Stimulated activated naive CD8-positive, alpha-beta T cell treated with anti-CD3 and anti-CD28 coated beads, Interleukin-15, Interleukin-2, amounts not matched to agents 100 ng/mL and 50 ng/mL, for 24 hours (primary cell): ENCODE measurements around the gene SMARCA2.

Experiments used
- H3K27ac Mint-ChIP-seq: one replicate; pipeline ENCODE4 v1.8.0; 2021; ENCODE audit warnings: mild to moderate bottlenecking, mixed read lengths
- H3K27me3 Mint-ChIP-seq: one replicate; pipeline ENCODE4 v1.8.0; 2021; ENCODE audit warnings: mixed read lengths
- H3K36me3 Mint-ChIP-seq: one replicate; pipeline ENCODE4 v1.8.0; 2021; ENCODE audit warnings: low read depth, mixed read lengths
- H3K4me1 Mint-ChIP-seq: one replicate; pipeline ENCODE4 v1.8.0; 2021; ENCODE audit warnings: low read depth, mixed read lengths
- H3K4me3 Mint-ChIP-seq: one replicate; pipeline ENCODE4 v1.8.0; 2021; ENCODE audit warnings: mild to moderate bottlenecking, mixed read lengths
- H3K9me3 Mint-ChIP-seq: one replicate; pipeline ENCODE4 v1.8.0; 2021; ENCODE audit warnings: mixed read lengths

The SMARCA2 gene

DNA sequence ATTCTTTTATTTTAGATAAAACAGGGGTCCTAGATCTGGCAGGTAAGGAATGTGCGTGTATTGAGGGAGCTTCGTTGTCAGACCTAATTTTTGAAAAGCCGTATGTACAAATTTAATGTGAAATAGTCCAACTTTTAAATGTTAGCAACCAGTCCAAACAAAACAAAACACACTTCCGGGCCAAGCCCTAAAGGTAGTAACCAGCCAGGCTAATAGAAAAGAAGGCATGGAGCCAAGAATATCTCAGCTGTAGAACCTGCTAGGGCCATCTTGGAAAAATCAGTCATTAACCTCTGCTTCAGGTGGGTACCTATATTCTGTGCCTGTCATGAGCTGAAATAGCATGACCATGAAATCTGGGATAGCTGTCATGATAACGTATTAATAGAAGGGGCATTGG, 71.0 kb downstream of the SMARCA2 start:
- Mint-ChIP-seq H3K4me1 (peaks cover 21% of the 10 kb centered on the region), H3K9me3 (no peaks in the 10 kb centered on the region), H3K27ac (no peak overlapping the region), H3K27me3 (no peaks in the 10 kb centered on the region), H3K4me3 (no peak overlapping the region), H3K36me3 (peaks cover 91% of the 10 kb centered on the region)

DNA sequence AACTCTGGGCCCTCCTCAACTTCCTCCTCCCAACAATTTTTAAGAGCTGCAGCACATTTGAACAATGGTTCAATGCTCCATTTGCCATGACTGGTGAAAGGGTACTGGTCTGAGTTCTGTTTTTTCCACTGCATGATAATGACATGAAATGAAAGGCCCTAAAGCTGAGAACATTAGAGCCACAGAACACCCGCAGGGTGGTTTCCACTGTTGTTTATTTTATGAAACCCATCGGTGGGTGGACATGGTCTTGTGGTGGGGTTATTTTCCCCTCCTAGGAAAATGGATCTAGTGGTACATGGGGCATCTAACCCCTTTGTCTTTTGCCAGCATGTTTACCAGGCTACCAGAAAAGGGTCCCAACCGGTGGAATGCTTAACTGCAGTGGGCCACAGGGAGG, 71.8 kb downstream of the SMARCA2 start:
- Mint-ChIP-seq H3K27ac (peak overlapping the region; percentile 79), H3K4me3 (no peak overlapping the region), H3K27me3 (no peaks in the 10 kb centered on the region), H3K9me3 (no peaks in the 10 kb centered on the region), H3K4me1 (peaks cover 14% of the 10 kb centered on the region), H3K36me3 (peaks cover 90% of the 10 kb centered on the region)

DNA sequence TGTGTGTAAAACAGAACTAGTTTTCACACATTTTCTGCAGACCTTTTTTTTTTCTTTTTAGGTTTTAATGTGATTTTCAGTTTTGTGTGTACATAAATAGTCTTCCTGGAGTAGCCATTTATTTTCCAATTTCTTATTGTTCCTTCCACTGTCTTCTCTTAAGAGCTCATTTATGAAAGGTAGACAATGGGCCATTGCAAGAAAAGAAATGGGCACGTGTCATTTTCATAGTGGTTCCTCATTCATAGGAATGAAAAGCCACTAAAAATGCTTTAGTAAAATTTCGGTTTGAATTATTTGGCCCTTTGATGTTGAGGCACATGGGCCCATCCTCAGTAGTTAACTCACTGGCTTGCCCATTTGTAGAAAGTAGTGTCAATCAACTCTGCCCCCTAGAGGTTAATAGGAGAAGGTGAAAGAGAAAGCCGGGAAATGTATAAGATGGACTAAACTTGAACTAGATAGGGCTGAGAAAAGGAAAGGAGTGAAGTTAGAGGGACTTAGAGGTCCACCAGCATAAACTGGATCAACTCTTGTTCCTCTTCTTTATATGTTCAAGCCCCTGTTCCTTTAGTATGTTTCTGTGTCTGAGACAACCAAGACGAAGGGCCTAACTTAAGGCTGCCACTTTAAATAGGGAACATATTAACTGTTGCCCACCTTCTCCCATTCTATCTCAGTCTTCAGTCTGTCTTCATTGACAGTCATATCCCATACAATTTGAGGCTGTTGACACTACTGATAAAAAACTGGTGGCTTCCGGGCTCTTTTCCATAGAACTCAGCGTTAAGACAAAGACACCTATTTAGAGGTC, 72.6 kb downstream of the SMARCA2 start:
- Mint-ChIP-seq H3K9me3 (no peaks in the 10 kb centered on the region), H3K36me3 (peaks cover 92% of the 10 kb centered on the region), H3K27ac (peak overlapping the region; percentile 79), H3K4me1 (peaks cover 14% of the 10 kb centered on the region), H3K27me3 (no peaks in the 10 kb centered on the region), H3K4me3 (no peak overlapping the region)

DNA sequence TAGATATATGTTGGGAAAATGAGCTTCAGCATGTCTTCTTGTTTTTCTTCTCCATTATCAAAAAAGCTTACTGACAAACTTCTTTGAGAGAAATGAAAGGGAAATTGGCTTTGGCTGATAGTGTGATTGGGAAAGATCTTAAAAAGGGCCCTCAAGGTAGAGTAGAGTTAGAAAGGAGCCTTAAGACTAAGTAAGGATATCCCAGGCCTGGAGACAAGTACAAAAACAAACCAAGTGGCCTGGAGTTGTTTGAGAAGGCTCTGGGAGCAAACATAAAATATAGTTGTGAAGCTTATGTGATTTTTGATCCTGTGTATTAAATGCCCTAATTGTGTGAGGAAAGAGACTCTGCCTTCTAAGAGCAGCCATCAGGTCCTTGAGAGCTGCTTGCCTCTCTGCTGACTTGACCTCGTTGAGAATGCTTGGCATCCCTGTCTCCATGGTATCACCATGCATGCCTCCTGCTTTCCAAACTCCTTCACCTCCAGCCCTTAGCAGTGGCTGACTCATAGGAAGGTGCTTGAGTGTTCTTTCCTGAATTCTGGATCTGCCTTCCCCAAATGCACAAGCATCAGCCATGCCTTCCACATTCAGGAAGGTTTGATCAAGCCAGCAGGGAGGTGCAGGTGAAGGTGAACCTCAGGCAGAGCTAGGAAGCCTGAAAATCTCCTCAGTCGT, 78.9 kb downstream of the SMARCA2 start:
- no peaks in the 10 kb centered on the region for H3K4me1 Mint-ChIP-seq
- H3K36me3 Mint-ChIP-seq = peaks cover 71% of the 10 kb centered on the region
- no peak overlapping the region for H3K27ac Mint-ChIP-seq
- H3K9me3 Mint-ChIP-seq = no peaks in the 10 kb centered on the region
- H3K27me3 Mint-ChIP-seq = no peaks in the 10 kb centered on the region
- no peak overlapping the region for H3K4me3 Mint-ChIP-seq

DNA sequence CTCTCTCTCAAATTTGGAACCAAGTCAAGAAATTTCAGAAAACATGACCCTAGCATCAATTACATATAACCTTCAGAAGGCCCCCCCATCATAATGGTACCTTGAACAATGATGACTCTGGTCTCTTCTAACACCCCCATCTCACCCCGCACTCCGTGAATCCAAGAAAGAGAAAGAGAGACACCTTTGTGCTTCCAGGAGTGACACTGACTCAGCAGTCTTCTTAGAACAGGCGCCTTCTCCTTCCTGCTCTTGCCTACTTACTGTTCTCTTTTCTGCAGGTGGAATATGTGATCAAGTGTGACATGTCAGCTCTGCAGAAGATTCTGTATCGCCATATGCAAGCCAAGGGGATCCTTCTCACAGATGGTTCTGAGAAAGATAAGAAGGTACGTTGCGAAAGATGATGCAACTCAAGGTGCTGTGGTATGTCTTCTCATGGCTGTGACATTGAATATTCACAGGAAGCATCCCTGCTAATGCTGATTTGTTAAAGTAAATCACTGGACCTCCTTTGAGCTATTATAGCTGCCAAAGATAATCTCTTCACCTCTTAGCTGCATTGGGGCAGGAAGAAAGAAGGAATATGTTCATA, 81.3 kb downstream of the SMARCA2 start:
- no peaks in the 10 kb centered on the region for H3K4me1 Mint-ChIP-seq
- H3K36me3 Mint-ChIP-seq = peaks cover 71% of the 10 kb centered on the region
- H3K4me3 Mint-ChIP-seq = no peak overlapping the region
- no peak overlapping the region for H3K27ac Mint-ChIP-seq
- H3K27me3 Mint-ChIP-seq = no peaks in the 10 kb centered on the region
- H3K9me3 Mint-ChIP-seq = no peaks in the 10 kb centered on the region

DNA sequence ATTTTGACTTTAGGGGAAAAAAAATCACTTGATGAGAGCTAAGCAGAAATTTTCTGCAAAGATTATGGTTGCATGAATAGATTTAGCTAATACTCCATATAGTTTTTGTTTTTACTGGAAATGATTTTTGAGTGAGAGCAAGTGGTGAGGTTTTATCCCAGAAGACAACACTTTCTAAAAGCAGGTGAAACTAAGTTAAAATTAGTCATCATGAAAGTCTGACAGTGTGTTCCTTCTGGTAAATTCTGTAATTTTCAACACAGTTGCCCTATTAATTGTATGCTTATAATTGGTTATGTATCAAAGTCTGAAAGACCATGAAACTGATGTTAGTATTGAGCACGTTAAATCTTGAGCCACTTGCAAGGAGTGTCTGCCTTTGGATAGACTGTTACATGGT, 91.5 kb downstream of the SMARCA2 start:
- Mint-ChIP-seq H3K36me3 (peaks cover 60% of the 10 kb centered on the region), H3K27me3 (no peaks in the 10 kb centered on the region), H3K9me3 (no peaks in the 10 kb centered on the region), H3K4me1 (peaks cover 4% of the 10 kb centered on the region), H3K4me3 (no peak overlapping the region), H3K27ac (no peak overlapping the region)

DNA sequence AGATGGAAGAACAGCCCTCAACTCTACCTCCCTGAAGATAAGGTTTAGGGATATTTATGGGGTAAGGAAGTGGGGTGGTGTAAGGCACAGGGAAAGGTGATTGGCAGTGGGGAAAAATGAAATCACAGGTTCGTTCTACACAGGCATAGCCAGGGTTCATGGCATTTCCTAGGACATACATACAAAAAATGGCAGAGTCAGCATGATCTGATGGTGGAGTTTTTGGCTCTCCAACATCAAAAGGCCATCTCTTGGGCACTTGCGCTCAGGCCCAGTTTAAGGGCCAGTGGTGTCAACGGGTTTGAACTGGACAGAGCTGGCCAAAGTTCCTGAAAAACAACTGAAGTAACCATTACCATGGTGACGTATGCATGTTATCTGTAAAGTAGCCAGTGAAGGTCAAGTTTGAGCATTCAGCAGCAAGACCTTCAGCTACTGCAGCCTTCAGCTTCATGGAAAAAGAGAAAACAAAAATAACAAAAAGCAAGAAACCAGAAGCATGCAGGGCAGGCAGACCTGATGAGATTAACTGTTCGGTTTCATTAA, 92.8 kb downstream of the SMARCA2 start:
- Mint-ChIP-seq H3K9me3 (no peaks in the 10 kb centered on the region), H3K36me3 (peaks cover 64% of the 10 kb centered on the region), H3K4me3 (no peak overlapping the region), H3K27me3 (no peaks in the 10 kb centered on the region), H3K4me1 (peaks cover 4% of the 10 kb centered on the region), H3K27ac (no peak overlapping the region)

DNA sequence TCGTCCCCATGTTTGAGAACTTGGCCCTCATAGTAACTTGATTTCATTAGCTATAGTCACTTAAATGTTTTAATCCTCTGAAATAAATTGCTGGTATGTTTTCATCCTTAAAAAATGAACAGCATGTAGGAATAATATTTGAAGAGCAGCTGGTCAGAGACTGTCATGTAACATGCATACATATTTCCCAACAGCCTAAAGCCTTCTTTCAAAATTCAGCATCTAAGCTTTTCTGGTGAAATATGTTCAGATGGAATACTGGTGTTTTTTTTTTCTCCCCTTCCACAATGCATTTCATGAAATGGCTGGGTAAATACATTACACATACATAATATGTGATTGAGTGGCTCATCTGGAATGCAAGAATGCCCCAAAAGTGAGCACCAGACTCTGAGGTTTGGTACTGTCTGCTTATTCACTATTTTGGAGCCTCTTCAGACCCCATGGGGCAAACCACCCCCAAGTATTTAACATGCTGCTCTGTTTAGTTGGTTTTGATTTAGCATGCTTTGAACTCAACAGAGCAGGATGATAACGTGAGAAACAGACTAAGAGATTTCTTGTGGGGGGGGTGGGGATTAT, 94.0 kb downstream of the SMARCA2 start:
- Mint-ChIP-seq H3K36me3 (peaks cover 66% of the 10 kb centered on the region), H3K27ac (no peak overlapping the region), H3K9me3 (no peaks in the 10 kb centered on the region), H3K4me1 (peaks cover 4% of the 10 kb centered on the region), H3K27me3 (no peaks in the 10 kb centered on the region), H3K4me3 (no peak overlapping the region)

DNA sequence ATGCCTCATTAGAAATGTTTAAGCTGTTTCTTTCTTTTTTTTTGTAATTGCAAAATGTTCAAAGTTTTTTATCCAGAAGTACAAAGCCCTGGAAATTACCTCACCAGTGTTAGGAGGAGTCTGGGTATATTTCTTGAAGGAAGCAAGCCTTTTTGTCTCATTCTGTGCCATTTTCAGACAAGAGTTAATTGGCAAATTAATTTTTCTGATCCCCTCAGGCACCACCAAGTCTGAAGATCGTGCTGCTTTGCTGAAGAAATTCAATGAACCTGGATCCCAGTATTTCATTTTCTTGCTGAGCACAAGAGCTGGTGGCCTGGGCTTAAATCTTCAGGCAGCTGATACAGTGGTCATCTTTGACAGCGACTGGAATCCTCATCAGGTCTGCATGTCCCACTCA, 94.9 kb downstream of the SMARCA2 start:
- Mint-ChIP-seq H3K27ac (no peak overlapping the region), H3K27me3 (no peaks in the 10 kb centered on the region), H3K36me3 (peaks cover 68% of the 10 kb centered on the region)

DNA sequence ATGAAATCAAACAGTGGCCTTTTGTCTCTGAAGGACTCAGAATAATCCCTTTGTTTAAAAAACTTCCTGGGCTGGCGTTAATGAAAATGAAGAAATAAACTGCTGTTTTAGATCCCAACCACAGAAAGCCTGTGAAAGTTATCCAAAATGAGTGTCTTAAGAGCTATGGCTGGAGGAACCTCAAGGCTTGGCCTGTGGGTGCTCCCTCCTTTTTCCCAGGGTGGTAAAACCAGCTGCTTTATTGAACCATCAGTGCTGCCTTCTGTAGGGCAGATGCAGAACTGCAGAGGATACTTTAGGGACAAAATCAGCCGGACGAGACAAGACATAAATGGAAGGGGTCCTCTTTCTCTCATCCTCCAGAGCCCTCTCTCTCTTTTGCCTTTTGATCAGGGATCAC, 100.9 kb downstream of the SMARCA2 start:
- H3K4me3 Mint-ChIP-seq = no peak overlapping the region
- peaks cover 72% of the 10 kb centered on the region for H3K36me3 Mint-ChIP-seq
- H3K27ac Mint-ChIP-seq = peak overlapping the region; percentile 31
- H3K9me3 Mint-ChIP-seq = no peaks in the 10 kb centered on the region
- no peaks in the 10 kb centered on the region for H3K4me1 Mint-ChIP-seq
- no peaks in the 10 kb centered on the region for H3K27me3 Mint-ChIP-seq

More for the DNA sequence above, 94.9 kb downstream of the SMARCA2 start:
- Mint-ChIP-seq H3K4me1 (peaks cover 4% of the 10 kb centered on the region), H3K4me3 (no peak overlapping the region), H3K9me3 (no peaks in the 10 kb centered on the region)

DNA sequence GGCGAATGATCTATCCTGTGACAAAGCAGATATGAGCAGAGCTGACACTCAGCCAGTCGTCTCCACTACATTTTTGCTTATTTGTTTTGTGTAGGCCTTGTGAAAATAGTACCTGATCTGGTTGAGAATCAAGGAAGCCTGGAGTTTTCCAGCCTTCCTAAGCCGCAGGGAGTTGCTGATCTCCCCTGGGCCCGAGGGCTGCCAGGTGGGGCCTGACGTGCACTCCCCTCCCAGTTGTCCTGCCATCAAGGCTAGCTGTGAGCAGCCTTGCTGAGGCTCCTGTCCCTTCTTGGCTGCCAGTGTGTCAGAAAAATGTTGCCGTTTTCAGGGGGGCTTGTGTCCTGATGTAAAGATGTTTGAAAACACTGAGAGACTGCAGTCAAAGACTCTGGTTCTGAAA, 102.4 kb downstream of the SMARCA2 start:
- H3K27me3 Mint-ChIP-seq = no peaks in the 10 kb centered on the region
- H3K4me1 Mint-ChIP-seq = no peaks in the 10 kb centered on the region
- no peaks in the 10 kb centered on the region for H3K9me3 Mint-ChIP-seq
- H3K4me3 Mint-ChIP-seq = no peak overlapping the region
- H3K27ac Mint-ChIP-seq = no peak overlapping the region
- peaks cover 63% of the 10 kb centered on the region for H3K36me3 Mint-ChIP-seq

DNA sequence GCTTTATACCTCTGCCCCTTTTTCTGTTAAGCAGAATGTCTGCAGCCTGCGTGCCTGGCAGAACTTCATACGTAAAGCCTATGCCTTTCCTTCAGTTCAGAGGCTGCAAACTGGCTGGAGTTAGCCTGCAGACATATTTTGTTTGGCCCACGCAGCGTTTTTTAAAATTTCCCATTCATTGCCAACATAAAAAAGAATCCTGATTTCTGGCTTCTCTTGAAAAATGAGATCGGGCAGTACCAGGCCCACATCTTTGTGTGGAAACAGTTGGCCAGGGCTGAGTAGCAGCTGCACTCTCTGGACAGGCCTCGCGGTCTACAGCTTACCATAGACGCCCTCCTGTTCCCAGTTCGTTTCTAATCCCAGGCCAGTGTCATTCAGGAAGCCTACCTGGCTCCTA, 104.4 kb downstream of the SMARCA2 start:
- H3K27ac Mint-ChIP-seq = no peak overlapping the region
- peaks cover 67% of the 10 kb centered on the region for H3K36me3 Mint-ChIP-seq
- no peaks in the 10 kb centered on the region for H3K9me3 Mint-ChIP-seq
- peaks cover 5% of the 10 kb centered on the region for H3K4me1 Mint-ChIP-seq
- no peak overlapping the region for H3K4me3 Mint-ChIP-seq
- no peaks in the 10 kb centered on the region for H3K27me3 Mint-ChIP-seq

DNA sequence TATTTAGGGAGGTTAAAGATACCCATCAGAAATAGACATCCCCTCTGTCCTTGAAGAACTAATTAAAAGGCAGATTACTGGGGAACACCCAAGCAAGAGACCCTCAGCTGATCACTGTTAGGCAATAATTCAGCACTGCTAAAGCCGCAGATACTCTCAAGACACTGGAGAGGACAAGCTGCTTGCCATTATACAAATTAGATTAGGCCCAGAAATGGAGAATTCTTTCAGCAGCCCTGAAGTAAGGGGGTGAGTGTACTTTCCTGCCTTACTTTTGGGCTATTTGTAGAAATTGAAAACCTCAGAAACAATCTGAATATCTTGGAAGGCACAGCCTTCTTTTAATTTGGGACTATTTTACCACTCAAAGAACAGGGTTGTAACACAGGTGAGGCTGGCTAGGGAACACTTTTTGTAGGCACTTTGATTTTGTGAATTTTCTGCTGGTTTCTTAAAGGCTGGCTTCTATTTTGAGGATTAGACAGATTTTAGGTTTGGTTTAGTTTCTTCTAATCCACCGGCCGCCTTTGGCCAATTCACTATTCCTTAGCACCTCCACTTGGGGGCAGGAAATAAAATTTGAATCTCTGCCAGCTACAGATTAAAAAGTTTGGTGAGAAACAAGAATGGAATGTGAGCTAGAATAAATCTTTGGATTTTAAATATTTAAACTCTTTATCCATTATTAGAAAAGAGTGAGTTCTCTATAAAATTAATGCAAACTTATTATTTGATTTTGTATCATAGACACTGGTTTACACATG, 106.0 kb downstream of the SMARCA2 start:
- Mint-ChIP-seq H3K27me3 (no peaks in the 10 kb centered on the region), H3K36me3 (peaks cover 71% of the 10 kb centered on the region), H3K4me1 (peaks cover 21% of the 10 kb centered on the region), H3K27ac (no peak overlapping the region), H3K4me3 (no peak overlapping the region), H3K9me3 (no peaks in the 10 kb centered on the region)

DNA sequence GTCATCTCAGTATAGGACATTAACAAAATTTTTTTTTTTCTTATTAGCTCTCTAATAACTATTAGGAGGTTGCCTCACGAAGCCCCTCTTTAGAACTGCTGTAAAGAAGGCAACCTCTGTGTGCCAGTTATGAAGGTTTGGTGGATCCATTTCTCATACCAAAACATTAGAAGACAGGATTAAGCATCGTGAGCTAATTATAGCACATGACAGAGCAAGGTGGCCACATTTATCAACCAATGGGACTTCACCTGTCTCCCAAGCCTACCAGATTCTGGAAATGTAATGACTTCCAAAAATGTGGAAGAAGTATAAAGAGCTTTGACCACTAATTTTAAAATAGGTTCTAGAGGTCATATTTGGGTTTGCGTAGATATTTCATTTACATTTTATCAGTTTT, 107.2 kb downstream of the SMARCA2 start:
- H3K4me3 Mint-ChIP-seq = no peak overlapping the region
- H3K36me3 Mint-ChIP-seq = peaks cover 67% of the 10 kb centered on the region
- no peaks in the 10 kb centered on the region for H3K27me3 Mint-ChIP-seq
- no peak overlapping the region for H3K27ac Mint-ChIP-seq
- no peaks in the 10 kb centered on the region for H3K9me3 Mint-ChIP-seq
- H3K4me1 Mint-ChIP-seq = peaks cover 33% of the 10 kb centered on the region
